ENCODE data around the gene SUDS3. TPM values are rescaled to one million over a fixed set of nuclear protein-coding genes. Genes with fewer than 3 reads are reported as not detected.

The SUDS3 gene
- polyA plus RNA-seq, 3 donors: 8.2 to 15.6 (median 9.1) TPM

DNA sequence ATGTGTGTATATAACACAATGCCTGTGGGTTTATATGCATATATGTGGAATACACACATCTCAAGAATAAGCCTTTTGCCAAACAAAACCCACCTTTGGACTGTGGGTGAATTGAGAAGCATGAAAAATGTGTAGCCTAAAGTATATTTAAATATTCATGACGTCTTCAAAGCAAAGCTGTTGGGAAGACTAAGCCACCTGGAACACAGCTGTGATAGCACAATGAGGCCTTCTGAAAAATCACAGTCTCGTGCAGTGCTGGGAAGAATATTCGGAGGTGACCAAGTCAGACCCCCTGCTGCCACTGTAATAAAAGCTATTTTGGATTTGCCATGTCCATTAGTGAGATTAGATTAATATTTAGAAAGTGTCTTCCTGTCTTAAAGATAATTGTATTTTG is 51.5 kb downstream of the SUDS3 start:
- Histone ChIP-seq H3K27ac (ENCODE audit: low read depth in 1 of 2, low read length in 2 of 2) (no peak overlapping the region), H3K4me1 (ENCODE audit: control insufficient read depth in 1 of 2, insufficient read depth in 2 of 2, low read length in 2 of 2) (no peaks in the 10 kb centered on the region), H3K36me3 (replicated peaks in 1 of 2; ENCODE audit: control insufficient read depth in 1 of 2, insufficient read depth in 2 of 2, low read length in 2 of 2) (no peaks in the 10 kb centered on the region), H3K9me3 (replicated peaks in 1 of 2; ENCODE audit: control insufficient read depth in 1 of 2, insufficient read depth in 1 of 2, low read length in 2 of 2) (no peaks in the 10 kb centered on the region), H3K4me2 (replicated peaks; ENCODE audit: extremely low read depth, low read length, poor library complexity, severe bottlenecking) (no peak overlapping the region), H2AFZ (ENCODE audit: insufficient read depth, low read depth, low read length, poor library complexity, severe bottlenecking) (no peak overlapping the region), H4K20me1 (ENCODE audit: insufficient read depth, low read length) (no peaks in the 10 kb centered on the region), H3K79me2 (ENCODE audit: insufficient read depth, low read length) (no peaks in the 10 kb centered on the region), H3K4me3 (replicated peaks in 1 of 3; ENCODE audit: low read depth in 2 of 3, low read length in 3 of 3) (no peak overlapping the region), H3K9ac (ENCODE audit: insufficient read depth, low read length, poor library complexity, severe bottlenecking) (no peak overlapping the region), H3K27me3 (ENCODE audit: control insufficient read depth in 2 of 2, insufficient read depth in 2 of 2, low read length in 2 of 2) (no peaks in the 10 kb centered on the region)
- TF ChIP-seq, protein P1, sequence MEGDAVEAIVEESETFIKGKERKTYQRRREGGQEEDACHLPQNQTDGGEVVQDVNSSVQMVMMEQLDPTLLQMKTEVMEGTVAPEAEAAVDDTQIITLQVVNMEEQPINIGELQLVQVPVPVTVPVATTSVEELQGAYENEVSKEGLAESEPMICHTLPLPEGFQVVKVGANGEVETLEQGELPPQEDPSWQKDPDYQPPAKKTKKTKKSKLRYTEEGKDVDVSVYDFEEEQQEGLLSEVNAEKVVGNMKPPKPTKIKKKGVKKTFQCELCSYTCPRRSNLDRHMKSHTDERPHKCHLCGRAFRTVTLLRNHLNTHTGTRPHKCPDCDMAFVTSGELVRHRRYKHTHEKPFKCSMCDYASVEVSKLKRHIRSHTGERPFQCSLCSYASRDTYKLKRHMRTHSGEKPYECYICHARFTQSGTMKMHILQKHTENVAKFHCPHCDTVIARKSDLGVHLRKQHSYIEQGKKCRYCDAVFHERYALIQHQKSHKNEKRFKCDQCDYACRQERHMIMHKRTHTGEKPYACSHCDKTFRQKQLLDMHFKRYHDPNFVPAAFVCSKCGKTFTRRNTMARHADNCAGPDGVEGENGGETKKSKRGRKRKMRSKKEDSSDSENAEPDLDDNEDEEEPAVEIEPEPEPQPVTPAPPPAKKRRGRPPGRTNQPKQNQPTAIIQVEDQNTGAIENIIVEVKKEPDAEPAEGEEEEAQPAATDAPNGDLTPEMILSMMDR (IDR thresholded peaks at IDR 0.05): no peak
- Mint-ChIP-seq H3K4me1 (no peaks in the 10 kb centered on the region), H3K9me3 (peaks cover 0 to 2% (median 0%) of the 10 kb centered on the region in 7 donors), H3K4me3 (no peak overlapping the region), H3K36me3 (no peaks in the 10 kb centered on the region), H3K27ac (no peak overlapping the region), H3K27me3 (ENCODE audit: low read depth in 3 of 3) (peaks cover 0 to 6% (median 0%) of the 10 kb centered on the region in 3 donors)
- intact Hi-C loops (cut with micrococcal nuclease): no loop called here
- whole genome bisulfite sequencing (ENCODE audit: insufficient coverage): 93% methylated on average over 2 of the region's 3 CpGs
- no peak for DNase-seq

DNA sequence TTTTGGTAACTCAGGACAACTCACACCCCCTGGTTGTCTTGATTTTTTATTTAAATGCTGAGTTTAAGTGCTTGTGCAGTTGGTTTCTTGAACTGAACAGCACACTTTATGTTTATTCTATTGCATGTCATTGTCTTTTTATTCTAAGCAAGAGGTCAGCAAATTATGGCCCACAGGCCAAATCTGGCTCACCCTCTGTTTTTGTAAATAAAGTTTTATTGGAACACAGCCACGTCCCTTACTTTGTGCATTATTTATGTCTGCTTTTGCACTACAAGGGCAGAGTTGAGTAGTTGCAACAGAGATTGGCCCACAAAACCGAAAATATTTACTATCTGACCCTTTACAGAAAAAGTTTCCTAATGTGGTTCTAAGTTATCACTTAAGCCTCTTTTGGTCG is 52.3 kb downstream of the SUDS3 start:
- H4K20me1 ChIP-seq (ENCODE audit: insufficient read depth, low read length): no peaks in the 10 kb centered on the region
- no peaks in the 10 kb centered on the region for H3K79me2 ChIP-seq (ENCODE audit: insufficient read depth, low read length)
- H3K36me3 ChIP-seq (replicated peaks in 1 of 2; ENCODE audit: control insufficient read depth in 1 of 2, insufficient read depth in 2 of 2, low read length in 2 of 2): no peaks in the 10 kb centered on the region
- Mint-ChIP-seq H3K4me3 (no peak overlapping the region), H3K27ac (no peak overlapping the region), H3K9me3 (peaks cover 0 to 2% (median 0%) of the 10 kb centered on the region in 7 donors), H3K4me1 (no peaks in the 10 kb centered on the region), H3K27me3 (ENCODE audit: low read depth in 3 of 3) (peaks cover 0 to 6% (median 0%) of the 10 kb centered on the region in 3 donors), H3K36me3 (no peaks in the 10 kb centered on the region)
- 100% methylated on average over 1 of the region's 3 CpGs for WGBS (ENCODE audit: insufficient coverage)
- H3K4me2 ChIP-seq (replicated peaks; ENCODE audit: extremely low read depth, low read length, poor library complexity, severe bottlenecking): no peak overlapping the region
- no peak overlapping the region for H3K9ac ChIP-seq (ENCODE audit: insufficient read depth, low read length, poor library complexity, severe bottlenecking)
- DNase-seq: no peak
- intact Hi-C loops (cut with micrococcal nuclease): no loop called here
- TF ChIP-seq, protein P1 (IDR thresholded peaks at IDR 0.05): no peak
- H3K9me3 ChIP-seq (replicated peaks in 1 of 2; ENCODE audit: control insufficient read depth in 1 of 2, insufficient read depth in 1 of 2, low read length in 2 of 2): no peaks in the 10 kb centered on the region
- H2AFZ ChIP-seq (ENCODE audit: insufficient read depth, low read depth, low read length, poor library complexity, severe bottlenecking): no peak overlapping the region
- no peaks in the 10 kb centered on the region for H3K27me3 ChIP-seq (ENCODE audit: control insufficient read depth in 2 of 2, insufficient read depth in 2 of 2, low read length in 2 of 2)
- H3K4me3 ChIP-seq (replicated peaks in 1 of 3; ENCODE audit: low read depth in 2 of 3, low read length in 3 of 3): no peak overlapping the region
- no peaks in the 10 kb centered on the region for H3K4me1 ChIP-seq (ENCODE audit: control insufficient read depth in 1 of 2, insufficient read depth in 2 of 2, low read length in 2 of 2)
- no peak overlapping the region for H3K27ac ChIP-seq (ENCODE audit: low read depth in 1 of 2, low read length in 2 of 2)

Data from CD14-positive monocyte (primary cell).